ENCODE results near the gene NOPCHAP1.

Gene NOPCHAP1

GRCh38 chr12:105030820-105031807, 45.0 kb downstream of the NOPCHAP1 start:
- H3K4me3 ChIP-seq (replicated peaks in 1 of 2; ENCODE audit: low read depth in 2 of 2, low read length in 2 of 2) = no peak overlapping the region
- TF ChIP-seq CTCF (IDR thresholded peaks at IDR 0.05; ENCODE audit: low read depth, low read length) = no peak
- no peak for DNase-seq (ENCODE audit: low read depth in 2 of 2)

- DNase-seq (ENCODE audit: low read depth in 2 of 2) = peak in 1 of 2 donors; percentile 54
- no peak for TF ChIP-seq CTCF (IDR thresholded peaks at IDR 0.05; ENCODE audit: low read depth, low read length)
- no peak overlapping the region for H3K4me3 ChIP-seq (replicated peaks in 1 of 2; ENCODE audit: low read depth in 2 of 2, low read length in 2 of 2)
Observed at GRCh38 chr12:105032703-105033357, 46.7 kb downstream of the NOPCHAP1 start.

GRCh38 chr12:105033851-105034250, 47.7 kb downstream of the NOPCHAP1 start:
- DNase-seq (ENCODE audit: low read depth in 2 of 2) = peak in 1 of 2 donors; percentile 8
- no peak for TF ChIP-seq CTCF (IDR thresholded peaks at IDR 0.05; ENCODE audit: low read depth, low read length)
- H3K4me3 ChIP-seq (replicated peaks in 1 of 2; ENCODE audit: low read depth in 2 of 2, low read length in 2 of 2) = no peak overlapping the region
